ENCODE data around the gene NTRK3. TPM values are rescaled to one million over a fixed set of nuclear protein-coding genes. Genes with fewer than 3 reads are reported as not detected.

Gene NTRK3
- total and polyA plus RNA-seq, 2 donors (not counting 3 experiments of a cell fraction or from before 2014, with no cell fraction given), result not detected

GRCh38 chr15:88249220-88249619, 7.3 kb downstream of the NTRK3 start:
- no peak overlapping the region for H3K4me2 ChIP-seq (ENCODE audit: insufficient read depth, low read length)
- no peaks in the 10 kb centered on the region for H3K4me1 ChIP-seq (ENCODE audit: control insufficient read depth, extremely low read depth, insufficient read depth, low read length)
- TF ChIP-seq FOS (IDR thresholded peaks at IDR 0.05; ENCODE audit: borderline replicate concordance, insufficient read depth, low read length) (no peak), CTCF (IDR thresholded peaks at IDR 0.05; ENCODE audit: extremely low read depth in 1 of 2, insufficient read depth in 1 of 2, low read depth in 1 of 2, low read length in 2 of 2) (no peak), EZH2 (IDR thresholded peaks at IDR 0.05; ENCODE audit: borderline replicate concordance, low read depth, low read length, severe bottlenecking) (no peak), GATA2 (IDR thresholded peaks at IDR 0.05; ENCODE audit: insufficient read depth, insufficient read length, low read depth, low read length) (no peak)
- TF ChIP-seq, protein P1, sequence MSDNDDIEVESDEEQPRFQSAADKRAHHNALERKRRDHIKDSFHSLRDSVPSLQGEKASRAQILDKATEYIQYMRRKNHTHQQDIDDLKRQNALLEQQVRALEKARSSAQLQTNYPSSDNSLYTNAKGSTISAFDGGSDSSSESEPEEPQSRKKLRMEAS (IDR thresholded peaks at IDR 0.05; ENCODE audit: insufficient read depth, insufficient read length), result no peak
- dilution Hi-C loops (cut with MboI; ENCODE audit: extremely low pct_ligation_motif_present, low sequenced_read_pairs) (no loop called here), intact Hi-C loops (cut with micrococcal nuclease) (loop anchor here (5.0 to 10.0 kb wide), 2 partner anchors 634 to 1332 kb away; no protein-coding TSS in a partner anchor)
- H3K9me1 ChIP-seq (replicated peaks; ENCODE audit: control insufficient read depth, extremely low read depth, insufficient read depth, low read length), result no peaks in the 10 kb centered on the region
- CTCF ChIA-PET, result interaction anchor here (6.0 kb wide), 1 partner anchor 25 kb away, joined by 40 read pairs; no protein-coding TSS in a partner anchor
- no TSS peak for BruUV-seq (replicated peaks)
- H3K79me2 ChIP-seq (ENCODE audit: control insufficient read depth, insufficient read depth, low read length), result no peaks in the 10 kb centered on the region
- no peaks in the 10 kb centered on the region for H3K9me3 ChIP-seq (replicated peaks; ENCODE audit: control insufficient read depth, insufficient read depth, low read length)
- H3K27ac ChIP-seq (ENCODE audit: insufficient read depth, low read depth, low read length), result no peak overlapping the region
- no peak overlapping the region for H3K9ac ChIP-seq (replicated peaks; ENCODE audit: extremely low read depth, insufficient read depth, low read length)
- POLR2A ChIA-PET, result no interaction called here
- DNase-seq (ENCODE audit: low read depth, low spot score) (no peak), FAIRE-seq (no peak)
- H4K20me1 ChIP-seq (replicated peaks; ENCODE audit: control insufficient read depth, extremely low read depth, insufficient read depth, low read length), result no peaks in the 10 kb centered on the region
- no peak overlapping the region for H3K4me3 ChIP-seq (replicated peaks in 1 of 3; ENCODE audit: insufficient read depth in 1 of 3, low read depth in 1 of 3, low read length in 3 of 3)
- H3K36me3 ChIP-seq (ENCODE audit: control insufficient read depth in 2 of 2, extremely low read depth in 1 of 2, insufficient read depth in 2 of 2, low read length in 2 of 2), result no peaks in the 10 kb centered on the region
- peaks cover 2 to 5% of the 10 kb centered on the region in 2 experiments for H3K27me3 ChIP-seq (ENCODE audit: control insufficient read depth in 2 of 2, insufficient read depth in 2 of 2, low read length in 2 of 2)
- no peak overlapping the region for H2AFZ ChIP-seq (ENCODE audit: low read depth, low read length)

All from endothelial cell of umbilical vein (primary cell).